WTC11 (cell line): Measurements from ENCODE around the gene CBX2. TPM values are rescaled to one million over a fixed set of nuclear protein-coding genes. Genes with fewer than 3 reads are reported as not detected.

Experiments
- ATAC-seq: fragments of 200-7000 bp; cut with Tn5 transposase; 2 replicates; pipeline ENCODE4 v1.10.0; 2021; ENCODE audit warnings: mild to moderate bottlenecking, moderate library complexity
- CTCF ChIA-PET: fragments of 300-600 bp; sonication (Branson Sonifier 250); formaldehyde crosslinking; loops from one replicate; lab custom pipeline; 2021; ENCODE audit warnings: antibody characterized with exemption; lab: Charles Lee
- POLR2A ChIA-PET: fragments of 350-600 bp; sonication (Branson Sonifier 250); formaldehyde crosslinking; loops from one replicate; lab custom pipeline; 2021; ENCODE audit warnings: antibody characterized with exemption; lab: Charles Lee
- DNase-seq: peaks from one replicate; pipeline ENCODE4 v3.0.0; 2021; ENCODE audit warnings: low spot score
- H3K27ac Mint-ChIP-seq: 2 replicates; pipeline ENCODE4 v1.8.0; 2021; ENCODE audit warnings: mixed read lengths
- H3K27me3 Mint-ChIP-seq: 2 replicates; pipeline ENCODE4 v1.8.0; 2021; ENCODE audit warnings: low read depth, mild to moderate bottlenecking, moderate library complexity, mixed read lengths
- H3K36me3 Mint-ChIP-seq: 2 replicates; pipeline ENCODE4 v1.8.0; 2021; ENCODE audit warnings: mixed read lengths
- H3K4me1 Mint-ChIP-seq: 2 replicates; pipeline ENCODE4 v1.8.0; 2022; ENCODE audit warnings: mixed read lengths
- H3K4me3 Mint-ChIP-seq: 2 replicates; pipeline ENCODE4 v1.8.0; 2021; ENCODE audit warnings: mild to moderate bottlenecking, moderate library complexity, mixed read lengths
- H3K9me3 Mint-ChIP-seq: 2 replicates; pipeline ENCODE4 v1.8.0; 2021; ENCODE audit warnings: mixed read lengths
- FOXK1 ChIP-seq: sonication (generic); formaldehyde crosslinking; IDR thresholded peaks from 2 replicates; pipeline ENCODE4 v1.8.0; 2022; ENCODE audit warnings: mild to moderate bottlenecking, moderate library complexity, missing genetic modification reagents
- GABPB1 ChIP-seq: sonication (generic); formaldehyde crosslinking; IDR thresholded peaks from 2 replicates; pipeline ENCODE4 v1.8.1; 2023; ENCODE audit warnings: mild to moderate bottlenecking, missing genetic modification reagents
- IRF2 ChIP-seq: sonication (generic); formaldehyde crosslinking; IDR thresholded peaks from 2 replicates; pipeline ENCODE4 v1.8.0; 2022; ENCODE audit warnings: low read depth, missing genetic modification reagents, borderline replicate concordance
- JAZF1 ChIP-seq: fragments of 250-450 bp; sonication (Bioruptor Pico); IDR thresholded peaks from 2 replicates; pipeline ENCODE4 v1.9.0; 2021; ENCODE audit warnings: moderate library complexity, mild to moderate bottlenecking, inconsistent platforms
- KAT7 ChIP-seq: sonication (generic); formaldehyde crosslinking; IDR thresholded peaks from 2 replicates; pipeline ENCODE4 v1.8.1; 2023; ENCODE audit warnings: missing genetic modification reagents, mild to moderate bottlenecking, borderline replicate concordance
- NFE2L1 ChIP-seq: sonication (generic); formaldehyde crosslinking; IDR thresholded peaks from 2 replicates; pipeline ENCODE4 v1.8.1; 2023; ENCODE audit warnings: missing genetic modification reagents
- NFYB ChIP-seq: sonication (generic); formaldehyde crosslinking; conservative IDR thresholded peaks from 2 replicates; pipeline ENCODE4 v1.8.0; 2022; ENCODE audit warnings: low read depth, missing genetic modification reagents
- SP1 ChIP-seq: sonication (generic); formaldehyde crosslinking; conservative IDR thresholded peaks from 2 replicates; pipeline ENCODE4 v1.8.1; 2022; ENCODE audit warnings: missing genetic modification reagents
- ZNF263 ChIP-seq: sonication (generic); formaldehyde crosslinking; IDR thresholded peaks from 2 replicates; pipeline ENCODE4 v1.8.1; 2022; ENCODE audit warnings: low read depth, mild to moderate bottlenecking, moderate library complexity, missing genetic modification reagents
- ZNF423 ChIP-seq: fragments of 250-450 bp; sonication (Bioruptor Pico); IDR thresholded peaks from 2 replicates; pipeline ENCODE4 v2.1.2; 2022; ENCODE audit warnings: mild to moderate bottlenecking, moderate library complexity
- total RNA-seq: library from RNA; stranded (reverse); gene quantifications from 3 replicates; pipeline ENCODE4 v1.2.3, GENCODE V29; 2021
- TF ChIP-seq, protein P1 (sequence below): sonication (generic); formaldehyde crosslinking; IDR thresholded peaks from 2 replicates; pipeline ENCODE4 v1.8.1; 2023; ENCODE audit warnings: mild to moderate bottlenecking, moderate library complexity, missing genetic modification reagents
- TF ChIP-seq, protein P2 (sequence below): sonication (generic); formaldehyde crosslinking; conservative IDR thresholded peaks from 2 replicates; pipeline ENCODE4 v1.8.1; 2023; ENCODE audit warnings: mild to moderate bottlenecking, low read depth, missing genetic modification reagents, moderate library complexity
- TF ChIP-seq, protein P3 (sequence below): sonication (generic); formaldehyde crosslinking; IDR thresholded peaks from 2 replicates; pipeline ENCODE4 v1.8.0; 2022; ENCODE audit warnings: mild to moderate bottlenecking, missing genetic modification reagents
- TF ChIP-seq, protein P4 (sequence below): sonication (generic); formaldehyde crosslinking; IDR thresholded peaks from 2 replicates; pipeline ENCODE4 v1.8.1; 2022; ENCODE audit warnings: low read depth, mild to moderate bottlenecking, moderate library complexity, missing genetic modification reagents, borderline replicate concordance
- TF ChIP-seq, protein P5 (sequence below): sonication (generic); formaldehyde crosslinking; IDR thresholded peaks from 2 replicates; pipeline ENCODE4 v1.8.0; 2022; ENCODE audit warnings: mild to moderate bottlenecking, missing genetic modification reagents
- TF ChIP-seq, protein P6 (sequence below): fragments of 200-600 bp; IDR thresholded peaks from 2 replicates; pipeline ENCODE4 v1.8.0; 2022; ENCODE audit warnings: antibody characterized with exemption

The CBX2 gene
- total RNA-seq, 1 experiment from 2014 or later: 85.5 TPM

DNA sequence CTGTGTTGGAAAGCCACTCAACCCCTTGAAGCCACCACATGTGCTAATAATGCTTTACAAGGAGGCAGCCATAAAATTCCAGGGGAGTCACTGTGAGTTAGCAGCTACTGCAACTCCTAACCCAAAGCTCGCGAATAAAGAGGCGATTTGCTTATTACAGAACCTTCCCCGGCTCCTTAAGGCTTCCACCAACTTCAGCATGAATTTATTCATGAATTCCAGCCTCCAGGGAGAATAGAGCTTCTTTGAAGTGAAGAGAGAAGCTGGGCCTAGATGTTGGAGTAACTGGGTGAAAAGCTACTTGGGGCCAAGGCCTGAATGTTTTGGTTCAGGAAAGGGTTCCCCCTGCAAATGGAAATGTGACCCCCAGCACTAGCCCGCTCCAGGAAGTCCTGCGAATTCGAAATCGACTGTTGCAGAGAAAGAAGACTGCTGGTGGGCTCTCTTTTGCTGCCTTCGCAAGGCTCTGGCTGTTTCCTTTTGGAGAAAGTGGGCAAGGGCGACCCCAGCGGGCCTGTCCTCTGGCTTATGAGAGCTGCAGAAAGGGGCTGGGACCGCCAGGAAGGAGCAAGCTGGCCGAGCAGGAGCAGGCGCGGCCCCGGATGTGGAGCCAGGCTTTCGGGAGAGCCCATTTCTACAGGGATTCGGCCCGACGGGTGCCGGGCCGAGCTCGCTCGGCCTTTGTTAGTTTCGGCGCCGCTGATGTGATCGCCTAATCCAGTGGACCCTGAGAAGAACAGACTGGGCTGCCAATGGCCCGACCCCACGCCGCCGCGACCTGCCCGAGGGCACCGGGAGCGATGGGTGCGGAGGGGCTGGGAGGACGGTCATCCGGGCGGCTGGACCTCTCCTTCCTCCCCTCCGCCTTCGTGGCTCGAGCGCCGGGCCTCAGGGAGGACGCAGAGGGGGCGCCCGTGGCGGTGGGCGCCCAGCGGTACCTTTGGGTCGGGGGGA is 11.3 kb downstream of the CBX2 start (continued):
- TF ChIP-seq, protein P1, sequence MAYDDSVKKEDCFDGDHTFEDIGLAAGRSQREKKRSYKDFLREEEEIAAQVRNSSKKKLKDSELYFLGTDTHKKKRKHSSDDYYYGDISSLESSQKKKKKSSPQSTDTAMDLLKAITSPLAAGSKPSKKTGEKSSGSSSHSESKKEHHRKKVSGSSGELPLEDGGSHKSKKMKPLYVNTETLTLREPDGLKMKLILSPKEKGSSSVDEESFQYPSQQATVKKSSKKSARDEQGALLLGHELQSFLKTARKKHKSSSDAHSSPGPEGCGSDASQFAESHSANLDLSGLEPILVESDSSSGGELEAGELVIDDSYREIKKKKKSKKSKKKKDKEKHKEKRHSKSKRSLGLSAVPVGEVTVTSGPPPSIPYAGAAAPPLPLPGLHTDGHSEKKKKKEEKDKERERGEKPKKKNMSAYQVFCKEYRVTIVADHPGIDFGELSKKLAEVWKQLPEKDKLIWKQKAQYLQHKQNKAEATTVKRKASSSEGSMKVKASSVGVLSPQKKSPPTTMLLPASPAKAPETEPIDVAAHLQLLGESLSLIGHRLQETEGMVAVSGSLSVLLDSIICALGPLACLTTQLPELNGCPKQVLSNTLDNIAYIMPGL (CRISPR knock-in tag): 0 out of 2 replicates have a peak, but pooled peaks have one; percentile 63
- TF ChIP-seq NFYB (CRISPR knock-in tag) (no peak), ZNF263 (peak; percentile 70), KAT7 (no peak)
- TF ChIP-seq, protein P2, sequence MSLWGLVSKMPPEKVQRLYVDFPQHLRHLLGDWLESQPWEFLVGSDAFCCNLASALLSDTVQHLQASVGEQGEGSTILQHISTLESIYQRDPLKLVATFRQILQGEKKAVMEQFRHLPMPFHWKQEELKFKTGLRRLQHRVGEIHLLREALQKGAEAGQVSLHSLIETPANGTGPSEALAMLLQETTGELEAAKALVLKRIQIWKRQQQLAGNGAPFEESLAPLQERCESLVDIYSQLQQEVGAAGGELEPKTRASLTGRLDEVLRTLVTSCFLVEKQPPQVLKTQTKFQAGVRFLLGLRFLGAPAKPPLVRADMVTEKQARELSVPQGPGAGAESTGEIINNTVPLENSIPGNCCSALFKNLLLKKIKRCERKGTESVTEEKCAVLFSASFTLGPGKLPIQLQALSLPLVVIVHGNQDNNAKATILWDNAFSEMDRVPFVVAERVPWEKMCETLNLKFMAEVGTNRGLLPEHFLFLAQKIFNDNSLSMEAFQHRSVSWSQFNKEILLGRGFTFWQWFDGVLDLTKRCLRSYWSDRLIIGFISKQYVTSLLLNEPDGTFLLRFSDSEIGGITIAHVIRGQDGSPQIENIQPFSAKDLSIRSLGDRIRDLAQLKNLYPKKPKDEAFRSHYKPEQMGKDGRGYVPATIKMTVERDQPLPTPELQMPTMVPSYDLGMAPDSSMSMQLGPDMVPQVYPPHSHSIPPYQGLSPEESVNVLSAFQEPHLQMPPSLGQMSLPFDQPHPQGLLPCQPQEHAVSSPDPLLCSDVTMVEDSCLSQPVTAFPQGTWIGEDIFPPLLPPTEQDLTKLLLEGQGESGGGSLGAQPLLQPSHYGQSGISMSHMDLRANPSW (CRISPR knock-in tag): no peak
- TF ChIP-seq, protein P3, sequence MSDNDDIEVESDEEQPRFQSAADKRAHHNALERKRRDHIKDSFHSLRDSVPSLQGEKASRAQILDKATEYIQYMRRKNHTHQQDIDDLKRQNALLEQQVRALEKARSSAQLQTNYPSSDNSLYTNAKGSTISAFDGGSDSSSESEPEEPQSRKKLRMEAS (CRISPR knock-in tag): no peak; the same call in none of the 2 replicates

DNA sequence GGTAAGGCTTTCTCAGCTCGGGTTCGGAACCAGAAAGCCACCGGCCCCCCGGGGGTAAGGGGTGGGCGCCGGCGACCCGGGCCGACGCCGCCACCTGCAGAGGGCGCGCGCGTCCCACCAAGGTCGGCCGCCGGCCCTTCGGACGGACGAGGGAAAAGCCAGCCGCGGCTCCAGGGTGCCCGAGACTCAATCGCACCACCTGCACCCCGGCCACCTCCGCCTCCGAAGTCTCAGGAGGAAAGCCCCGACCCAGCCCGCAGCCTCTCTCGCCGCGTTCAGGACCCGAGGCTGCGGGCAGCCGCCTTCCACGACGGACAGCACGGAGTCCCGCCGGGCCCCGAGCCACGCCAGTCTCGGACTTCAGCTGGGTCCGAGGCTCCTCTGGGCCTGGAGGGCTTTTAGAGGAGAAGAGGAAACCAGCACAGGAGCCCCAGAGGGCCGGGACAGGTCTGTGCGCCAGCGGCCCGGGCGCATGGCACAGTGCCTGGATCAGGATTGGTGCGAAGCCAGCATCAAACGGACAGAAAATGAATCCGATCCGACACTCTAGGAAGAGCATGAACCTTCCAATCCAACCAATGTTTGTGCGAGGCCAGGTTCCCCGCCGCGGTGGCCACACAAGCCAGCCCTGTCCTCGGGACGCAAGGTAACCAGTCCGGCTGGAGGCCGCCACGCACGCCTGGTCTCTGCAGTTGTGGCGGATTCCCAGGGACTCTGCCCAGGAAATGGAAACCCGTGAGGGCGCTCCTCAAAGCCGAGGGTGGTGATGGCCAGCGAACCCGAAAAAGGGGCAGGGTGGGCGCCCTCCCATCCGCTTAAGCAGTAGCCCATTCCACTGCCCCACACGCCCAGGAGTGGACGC is 12.2 kb downstream of the CBX2 start:
- peaks cover 48% of the 10 kb centered on the region for H3K4me1 Mint-ChIP-seq
- H3K9me3 Mint-ChIP-seq: no peaks in the 10 kb centered on the region
- CTCF ChIA-PET: interaction anchor here (0.6 to 3.4 kb wide), 35 partner anchors 7 to 334 kb away, joined by 3 to 165 read pairs (median 6); partner anchors contain the start of genes CBX2, CBX4 and CBX8
- peak; percentile 72 for DNase-seq
- no peak overlapping the region for H3K4me3 Mint-ChIP-seq
- peak; percentile 28 for ATAC-seq
- H3K27ac Mint-ChIP-seq: no peak overlapping the region
- H3K27me3 Mint-ChIP-seq: peaks cover 87% of the 10 kb centered on the region
- peaks cover 2% of the 10 kb centered on the region for H3K36me3 Mint-ChIP-seq
- POLR2A ChIA-PET: interaction anchor here (0.6 to 1.7 kb wide), 11 partner anchors 11 to 203 kb away, joined by 3 to 16 read pairs (median 3); partner anchors contain the start of gene CBX4
- TF ChIP-seq ZNF423 (CRISPR knock-in tag) (peak; percentile 70), SP1 (peak; percentile 51), FOXK1 (CRISPR knock-in tag) (peak; percentile 22; the same call in 1 of the 2 replicates), IRF2 (CRISPR knock-in tag) (no peak), JAZF1 (CRISPR knock-in tag) (no peak), ZNF263 (peak; percentile 16; the same call in 1 of the 2 replicates), NFE2L1 (CRISPR knock-in tag) (0 out of 2 replicates have a peak, but pooled peaks have one; percentile 20), GABPB1 (CRISPR knock-in tag) (peak; percentile 58), NFYB (CRISPR knock-in tag) (no peak)
- TF ChIP-seq, protein P3 (CRISPR knock-in tag): peak; percentile 30; the same call in 1 of the 2 replicates
- TF ChIP-seq, protein P4, sequence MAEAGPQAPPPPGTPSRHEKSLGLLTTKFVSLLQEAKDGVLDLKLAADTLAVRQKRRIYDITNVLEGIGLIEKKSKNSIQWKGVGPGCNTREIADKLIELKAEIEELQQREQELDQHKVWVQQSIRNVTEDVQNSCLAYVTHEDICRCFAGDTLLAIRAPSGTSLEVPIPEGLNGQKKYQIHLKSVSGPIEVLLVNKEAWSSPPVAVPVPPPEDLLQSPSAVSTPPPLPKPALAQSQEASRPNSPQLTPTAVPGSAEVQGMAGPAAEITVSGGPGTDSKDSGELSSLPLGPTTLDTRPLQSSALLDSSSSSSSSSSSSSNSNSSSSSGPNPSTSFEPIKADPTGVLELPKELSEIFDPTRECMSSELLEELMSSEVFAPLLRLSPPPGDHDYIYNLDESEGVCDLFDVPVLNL: no peak
- TF ChIP-seq, protein P2 (CRISPR knock-in tag): no peak
- TF ChIP-seq, protein P5, sequence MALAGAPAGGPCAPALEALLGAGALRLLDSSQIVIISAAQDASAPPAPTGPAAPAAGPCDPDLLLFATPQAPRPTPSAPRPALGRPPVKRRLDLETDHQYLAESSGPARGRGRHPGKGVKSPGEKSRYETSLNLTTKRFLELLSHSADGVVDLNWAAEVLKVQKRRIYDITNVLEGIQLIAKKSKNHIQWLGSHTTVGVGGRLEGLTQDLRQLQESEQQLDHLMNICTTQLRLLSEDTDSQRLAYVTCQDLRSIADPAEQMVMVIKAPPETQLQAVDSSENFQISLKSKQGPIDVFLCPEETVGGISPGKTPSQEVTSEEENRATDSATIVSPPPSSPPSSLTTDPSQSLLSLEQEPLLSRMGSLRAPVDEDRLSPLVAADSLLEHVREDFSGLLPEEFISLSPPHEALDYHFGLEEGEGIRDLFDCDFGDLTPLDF: no peak
- TF ChIP-seq, protein P6, sequence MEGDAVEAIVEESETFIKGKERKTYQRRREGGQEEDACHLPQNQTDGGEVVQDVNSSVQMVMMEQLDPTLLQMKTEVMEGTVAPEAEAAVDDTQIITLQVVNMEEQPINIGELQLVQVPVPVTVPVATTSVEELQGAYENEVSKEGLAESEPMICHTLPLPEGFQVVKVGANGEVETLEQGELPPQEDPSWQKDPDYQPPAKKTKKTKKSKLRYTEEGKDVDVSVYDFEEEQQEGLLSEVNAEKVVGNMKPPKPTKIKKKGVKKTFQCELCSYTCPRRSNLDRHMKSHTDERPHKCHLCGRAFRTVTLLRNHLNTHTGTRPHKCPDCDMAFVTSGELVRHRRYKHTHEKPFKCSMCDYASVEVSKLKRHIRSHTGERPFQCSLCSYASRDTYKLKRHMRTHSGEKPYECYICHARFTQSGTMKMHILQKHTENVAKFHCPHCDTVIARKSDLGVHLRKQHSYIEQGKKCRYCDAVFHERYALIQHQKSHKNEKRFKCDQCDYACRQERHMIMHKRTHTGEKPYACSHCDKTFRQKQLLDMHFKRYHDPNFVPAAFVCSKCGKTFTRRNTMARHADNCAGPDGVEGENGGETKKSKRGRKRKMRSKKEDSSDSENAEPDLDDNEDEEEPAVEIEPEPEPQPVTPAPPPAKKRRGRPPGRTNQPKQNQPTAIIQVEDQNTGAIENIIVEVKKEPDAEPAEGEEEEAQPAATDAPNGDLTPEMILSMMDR: peak; percentile 65
